GM21528 (cell line): ENCODE data around the gene FANCD2OS.
"Not testable (repeated sequence)": the region's sequence is repeated elsewhere in the genome, so short reads cannot be mapped to it uniquely, and the experiment has no call there.

Experiments
- ATAC-seq: cut with Tn5 transposase; IDR thresholded peaks from one replicate; pipeline ENCODE4 v1.9.1; 2021; ENCODE audit warnings: mild to moderate bottlenecking, moderate library complexity; ENCODE audit not compliant: unreplicated experiment, low FRiP score

FANCD2OS gene, protein sequence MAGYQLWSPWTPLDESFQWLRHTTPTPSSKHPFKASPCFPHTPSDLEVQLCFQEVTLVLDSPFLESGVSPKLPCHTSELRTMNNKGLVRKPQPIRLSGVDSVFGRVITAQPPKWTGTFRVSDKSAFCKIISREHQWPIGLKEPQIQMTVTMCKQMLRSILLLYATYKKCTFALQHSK

GRCh38 chr3:10108091-10108490 is at the start of gene FANCD2OS:
Gene FANCD2OS (minus strand): TSS chr3:10108255. CDS start chr3:10104774, 3,481 bp downstream.
- no peak for ATAC-seq

GRCh38 chr3:10157031-10157430 is 49.0 kb upstream of the FANCD2OS start:
- ATAC-seq = no peak

GRCh38 chr3:10155658-10156057 is 47.6 kb upstream of the FANCD2OS start:
- ATAC-seq = no peak

- no peak for ATAC-seq
These were observed 47.0 kb upstream of the FANCD2OS start for GRCh38 chr3:10155123-10155472.

- no peak for ATAC-seq
These were observed 46.5 kb upstream of the FANCD2OS start for GRCh38 chr3:10154335-10155122.

DNA sequence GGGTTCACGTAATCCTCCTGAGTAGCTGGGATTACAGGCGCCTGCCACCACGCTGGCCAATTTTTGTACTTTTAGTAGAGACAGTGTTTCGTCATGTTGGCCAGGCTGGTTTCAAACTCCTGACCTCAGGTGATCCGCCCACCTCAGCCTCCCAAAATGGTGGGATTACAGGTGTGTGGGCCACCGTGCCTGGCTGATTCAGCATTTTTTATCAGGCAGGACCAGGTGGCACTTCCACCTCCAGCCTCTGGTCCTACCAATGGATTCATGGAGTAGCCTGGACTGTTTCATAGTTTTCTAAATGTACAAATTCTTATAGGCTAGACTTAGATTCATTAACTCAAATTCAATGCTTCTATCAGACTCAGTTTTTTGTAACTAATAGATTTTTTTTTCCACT is 42.9 kb upstream of the FANCD2OS start:
- ATAC-seq = no peak

DNA sequence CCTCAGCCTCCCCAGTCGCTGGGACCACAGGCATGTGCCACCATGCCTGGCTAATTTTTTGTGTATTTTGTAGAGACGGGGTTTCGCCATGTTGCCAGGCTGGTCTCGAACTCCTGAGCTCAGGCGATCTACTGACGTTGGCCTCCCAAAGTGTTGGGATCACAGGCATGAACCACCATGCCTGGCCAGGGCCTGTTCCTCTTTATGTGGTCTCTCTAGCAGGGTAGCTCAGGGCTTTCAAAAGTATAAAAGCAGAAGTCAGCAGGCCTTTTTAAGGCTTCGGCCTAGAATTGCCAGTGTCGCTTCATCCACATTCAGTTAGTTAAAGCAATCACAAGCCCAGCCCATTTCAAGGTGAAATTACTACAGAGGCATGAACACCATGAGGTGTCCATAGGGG is 41.2 kb upstream of the FANCD2OS start:
- no peak for ATAC-seq

GRCh38 chr3:10145685-10146084 is 37.6 kb upstream of the FANCD2OS start:
- ATAC-seq = no peak

GRCh38 chr3:10142707-10143560 is 34.9 kb upstream of the FANCD2OS start:
- ATAC-seq = no peak

GRCh38 chr3:10140996-10141546 is 33.0 kb upstream of the FANCD2OS start:
- no peak for ATAC-seq

DNA sequence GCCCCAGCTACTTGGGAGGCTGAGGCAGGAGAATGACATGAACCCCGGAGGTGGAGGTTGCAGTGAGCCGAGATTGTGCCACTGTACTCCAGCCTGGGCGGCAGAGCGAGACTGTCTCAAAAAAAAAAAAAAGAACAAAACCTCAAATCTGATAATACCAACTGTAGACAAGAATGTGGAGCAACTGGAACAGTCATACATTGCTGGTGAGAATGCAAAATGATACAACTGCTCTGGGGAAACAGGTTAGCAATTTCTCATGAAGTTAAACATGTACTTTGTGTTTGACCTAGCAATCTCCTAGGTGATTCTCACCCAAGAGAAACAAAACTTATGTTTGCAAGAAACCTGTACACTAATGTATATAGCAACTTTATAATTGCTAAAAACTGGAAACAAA is 29.1 kb upstream of the FANCD2OS start:
- ATAC-seq = no peak

GRCh38 chr3:10136426-10137005 is 28.5 kb upstream of the FANCD2OS start:
- ATAC-seq = no peak

DNA sequence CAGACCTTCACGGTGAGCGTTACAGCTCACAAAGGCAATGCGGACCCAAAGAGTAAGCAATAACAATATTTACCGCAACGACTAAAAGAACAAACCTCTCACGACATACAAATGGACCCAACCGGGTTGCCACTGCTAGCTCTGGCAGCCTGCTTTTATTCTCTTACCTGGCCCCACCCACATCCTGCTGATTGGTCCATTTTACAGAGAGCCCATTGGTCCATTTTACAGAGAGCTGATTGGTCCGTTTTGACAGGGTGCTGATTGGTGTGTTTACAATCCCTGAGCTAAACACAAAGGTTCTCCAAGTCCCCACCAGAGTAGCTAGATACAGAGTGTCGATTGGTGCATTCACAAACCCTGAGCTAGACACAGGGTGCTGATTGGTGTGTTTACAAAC is 27.8 kb upstream of the FANCD2OS start:
- not testable (repeated sequence) for ATAC-seq

DNA sequence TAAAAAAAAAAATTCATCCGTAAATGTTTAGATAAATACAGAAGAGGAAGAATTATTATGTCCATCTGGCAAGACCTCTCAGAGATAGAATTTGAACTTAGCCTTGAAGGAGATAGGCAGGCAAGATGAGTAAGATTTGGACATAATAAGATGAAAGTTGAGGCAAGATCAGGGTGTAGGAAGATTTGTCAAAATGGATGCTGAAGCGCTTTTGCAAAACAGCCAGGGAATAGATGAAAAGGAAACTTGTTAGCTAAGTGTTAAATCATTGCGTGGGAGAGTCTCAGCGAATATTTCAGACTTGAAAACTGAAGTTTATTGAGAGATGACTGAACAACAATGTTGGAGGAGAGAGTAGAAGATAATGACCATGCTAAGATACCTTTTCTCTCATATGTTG is 14.7 kb upstream of the FANCD2OS start:
- no peak for ATAC-seq

GRCh38 chr3:10121064-10121463 is 13.0 kb upstream of the FANCD2OS start:
- ATAC-seq = no peak

- ATAC-seq = no peak
These were observed 11.3 kb upstream of the FANCD2OS start for GRCh38 chr3:10119376-10119775.

- ATAC-seq = no peak
These were observed 8.9 kb upstream of the FANCD2OS start for GRCh38 chr3:10116928-10117327.

DNA sequence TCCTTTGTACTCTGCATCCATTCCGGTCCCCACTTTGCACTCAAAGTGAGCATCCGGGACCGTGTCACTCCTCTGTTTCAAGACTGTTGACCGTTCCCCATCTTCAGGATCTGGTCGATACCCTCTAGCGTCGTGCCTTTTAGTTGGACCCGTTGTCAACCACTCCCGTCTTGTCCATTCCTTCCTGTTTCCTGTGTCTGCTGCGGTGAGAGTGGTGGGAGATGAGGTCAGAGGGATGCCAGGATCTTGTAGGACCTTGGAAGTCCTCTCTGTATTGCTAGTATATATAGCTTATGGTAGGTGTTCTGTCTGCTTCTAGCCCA is 8.0 kb upstream of the FANCD2OS start:
- ATAC-seq = no peak

DNA sequence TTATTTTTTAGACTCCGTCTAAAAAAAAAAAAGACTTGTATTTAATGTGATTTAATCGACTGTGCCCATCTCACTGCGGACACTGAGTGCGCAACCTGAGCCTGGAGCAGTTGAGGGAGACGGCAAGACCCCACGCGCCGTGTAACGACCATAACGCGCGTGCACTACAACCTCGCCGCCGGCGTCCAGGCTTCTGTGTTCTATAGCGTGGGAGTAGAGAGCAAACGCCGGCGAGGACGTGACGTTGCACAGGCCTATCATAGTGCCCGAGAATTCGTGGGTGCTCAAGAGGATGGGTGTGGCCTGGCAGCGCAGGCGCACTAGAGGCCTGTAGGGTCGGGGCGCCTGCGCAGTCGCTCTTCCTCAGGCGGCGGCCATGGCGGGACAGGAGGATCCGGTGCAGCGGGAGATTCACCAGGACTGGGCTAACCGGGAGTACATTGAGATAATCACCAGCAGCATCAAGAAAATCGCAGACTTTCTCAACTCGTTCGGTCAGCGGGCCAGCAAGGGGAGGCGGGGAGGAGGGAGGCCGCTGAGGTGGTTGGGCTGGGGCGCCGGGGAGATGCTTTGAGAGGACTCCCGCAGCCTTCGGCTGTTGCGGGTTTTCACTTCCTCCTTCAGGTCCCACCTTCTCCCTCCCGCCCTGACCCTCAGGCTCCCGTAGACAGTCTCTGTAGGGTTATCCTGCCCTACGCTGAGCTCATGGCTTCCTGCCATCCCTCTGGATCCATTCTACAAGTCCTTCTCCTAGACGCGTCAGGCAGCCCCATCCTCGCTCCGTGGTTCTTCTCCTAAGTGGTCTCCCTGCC is 7.5 kb upstream of the FANCD2OS start, which contains the start of gene BRK1:
TSS of gene BRK1 (plus strand) at position 350 of the 812 bp plus-strand sequence. CDS start at position 377, 27 bp downstream.
- ATAC-seq = peak; percentile 94

DNA sequence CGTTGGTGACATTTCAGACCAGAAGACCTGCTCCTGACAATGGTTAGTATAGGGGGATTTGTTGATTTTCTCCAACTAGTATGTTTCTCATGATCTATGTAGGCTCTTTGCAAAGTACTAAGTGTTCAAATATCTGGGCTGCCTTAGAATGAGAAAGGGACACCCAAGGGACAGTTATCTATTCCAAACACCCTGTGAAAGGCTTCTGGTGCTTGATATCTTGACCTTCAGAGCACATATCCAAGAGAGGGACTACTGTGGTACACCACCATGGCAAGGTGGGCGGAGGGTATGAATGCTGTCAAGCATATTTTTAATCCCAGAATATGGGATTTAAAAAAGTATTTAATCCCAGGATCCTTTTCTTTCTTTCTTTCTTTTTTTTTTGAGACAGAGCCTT is 1.1 kb downstream of the FANCD2OS start:
- no peak for ATAC-seq
